ENCODE data around the gene CHRNA4.

Gene CHRNA4

GRCh38 chr20:63402860-63403220 is 41.7 kb upstream of the CHRNA4 start:
- no peak for TF ChIP-seq CTCF (IDR thresholded peaks at IDR 0.05; ENCODE audit: insufficient read depth, low read length, poor library complexity, severe bottlenecking)
- DNase-seq (ENCODE audit: extremely low read depth, insufficient read length), result no peak
- no peaks in the 10 kb centered on the region for H3K36me3 ChIP-seq (ENCODE audit: control insufficient read depth, insufficient read depth, low read length)
- no peaks in the 10 kb centered on the region; the same call in 1 of the 2 replicates for H3K27me3 ChIP-seq (replicated peaks; ENCODE audit: control insufficient read depth, insufficient read depth, low read length)
- no peak overlapping the region for H3K4me3 ChIP-seq (replicated peaks; ENCODE audit: low read depth, low read length)

GRCh38 chr20:63402181-63402859 is 41.2 kb upstream of the CHRNA4 start:
- H3K27me3 ChIP-seq (replicated peaks; ENCODE audit: control insufficient read depth, insufficient read depth, low read length), result no peaks in the 10 kb centered on the region; the same call in 1 of the 2 replicates
- no peak for TF ChIP-seq CTCF (IDR thresholded peaks at IDR 0.05; ENCODE audit: insufficient read depth, low read length, poor library complexity, severe bottlenecking)
- no peak overlapping the region for H3K4me3 ChIP-seq (replicated peaks; ENCODE audit: low read depth, low read length)
- H3K36me3 ChIP-seq (ENCODE audit: control insufficient read depth, insufficient read depth, low read length), result no peaks in the 10 kb centered on the region
- no peak for DNase-seq (ENCODE audit: extremely low read depth, insufficient read length)

GRCh38 chr20:63401384-63402110 is 40.4 kb upstream of the CHRNA4 start:
- no peaks in the 10 kb centered on the region for H3K36me3 ChIP-seq (ENCODE audit: control insufficient read depth, insufficient read depth, low read length)
- no peak for DNase-seq (ENCODE audit: extremely low read depth, insufficient read length)
- no peaks in the 10 kb centered on the region; the same call in 1 of the 2 replicates for H3K27me3 ChIP-seq (replicated peaks; ENCODE audit: control insufficient read depth, insufficient read depth, low read length)
- no peak for TF ChIP-seq CTCF (IDR thresholded peaks at IDR 0.05; ENCODE audit: insufficient read depth, low read length, poor library complexity, severe bottlenecking)
- H3K4me3 ChIP-seq (replicated peaks; ENCODE audit: low read depth, low read length), result no peak overlapping the region

GRCh38 chr20:63400486-63401210 is 39.5 kb upstream of the CHRNA4 start:
- no peak for TF ChIP-seq CTCF (IDR thresholded peaks at IDR 0.05; ENCODE audit: insufficient read depth, low read length, poor library complexity, severe bottlenecking)
- H3K27me3 ChIP-seq (replicated peaks; ENCODE audit: control insufficient read depth, insufficient read depth, low read length), result no peaks in the 10 kb centered on the region; the same call in 1 of the 2 replicates
- H3K4me3 ChIP-seq (replicated peaks; ENCODE audit: low read depth, low read length), result no peak overlapping the region
- DNase-seq (ENCODE audit: extremely low read depth, insufficient read length), result no peak
- H3K36me3 ChIP-seq (ENCODE audit: control insufficient read depth, insufficient read depth, low read length), result no peaks in the 10 kb centered on the region

GRCh38 chr20:63399596-63400375 is 38.6 kb upstream of the CHRNA4 start:
- no peak for TF ChIP-seq CTCF (IDR thresholded peaks at IDR 0.05; ENCODE audit: insufficient read depth, low read length, poor library complexity, severe bottlenecking)
- no peak for DNase-seq (ENCODE audit: extremely low read depth, insufficient read length)
- H3K36me3 ChIP-seq (ENCODE audit: control insufficient read depth, insufficient read depth, low read length), result no peaks in the 10 kb centered on the region
- H3K27me3 ChIP-seq (replicated peaks; ENCODE audit: control insufficient read depth, insufficient read depth, low read length), result no peaks in the 10 kb centered on the region; the same call in 1 of the 2 replicates
- no peak overlapping the region for H3K4me3 ChIP-seq (replicated peaks; ENCODE audit: low read depth, low read length)
